BJ (cell line): Measurements from ENCODE around the gene ZNF83. TPM values are rescaled to one million over a fixed set of nuclear protein-coding genes. Genes with fewer than 3 reads are reported as not detected.
"Not testable (repeated sequence)": the region's sequence is repeated elsewhere in the genome, so short reads cannot be mapped to it uniquely, and the experiment has no call there.

Source experiments
- CTCF ChIA-PET: fragments of 350-600 bp; formaldehyde crosslinking; extraction: SDS; loops from one replicate; lab custom pipeline; 2021; ENCODE audit warnings: antibody characterized with exemption, inconsistent platforms; lab: Yijun Ruan, JAX
- POLR2A ChIA-PET: fragments of 300-600 bp; sonication (Branson Sonifier 250); formaldehyde crosslinking; extraction: SDS; loops from one replicate; lab custom pipeline; 2021; ENCODE audit warnings: antibody characterized with exemption; lab: Charles Lee
- DNase-seq: peaks from one replicate; pipeline ENCODE4 v3.0.0-alpha.2; 2011; ENCODE audit warnings: low read depth
- H3K27me3 ChIP-seq: 2 replicates; pipeline ENCODE4 v1.6.0; 2011; ENCODE audit warnings: low read length; ENCODE audit not compliant: control insufficient read depth, insufficient read depth
- H3K36me3 ChIP-seq: 2 replicates; pipeline ENCODE4 v1.5.1; 2011; ENCODE audit warnings: low read length; ENCODE audit not compliant: control insufficient read depth, insufficient read depth
- H3K4me3 ChIP-seq: 2 replicates; pipeline ENCODE4 v1.5.1; 2011; ENCODE audit warnings: low read depth, mild to moderate bottlenecking, control low read depth, low read length
- polyA minus RNA-seq: library from RNA; depleted of rRNA, polyadenylated mRNA; stranded (reverse); fragments of >200 nt; gene quantifications from 2 replicates; pipeline ENCODE4 v1.2.3, GENCODE V29; 2011; rRNA and poly(A)+ RNA removed
- polyA plus RNA-seq: library from polyadenylated mRNA; depleted of rRNA; stranded (reverse); fragments of >200 nt; gene quantifications from 2 replicates; pipeline ENCODE4 v1.2.3, GENCODE V29; 2011; rRNA removed
- TF ChIP-seq, protein P1 (sequence below): IDR thresholded peaks from 2 replicates; pipeline ENCODE4 v1.5.1; 2011; ENCODE audit warnings: low read depth, mild to moderate bottlenecking, control low read depth, inconsistent platforms, low read length, moderate library complexity; ENCODE audit not compliant: insufficient read depth

Gene ZNF83
- polyA plus RNA-seq (23.7 and 36.1 TPM in 2 replicates), polyA minus RNA-seq (10.1 and 17.3 TPM in 2 replicates)

- ChIA-PET CTCF (no interaction called here), POLR2A (interaction anchor here (1.1 kb wide), 1 partner anchor 10 kb away, joined by 4 read pairs; no protein-coding TSS in a partner anchor)
- H3K36me3 ChIP-seq = no peaks in the 10 kb centered on the region
- TF ChIP-seq, protein P1, sequence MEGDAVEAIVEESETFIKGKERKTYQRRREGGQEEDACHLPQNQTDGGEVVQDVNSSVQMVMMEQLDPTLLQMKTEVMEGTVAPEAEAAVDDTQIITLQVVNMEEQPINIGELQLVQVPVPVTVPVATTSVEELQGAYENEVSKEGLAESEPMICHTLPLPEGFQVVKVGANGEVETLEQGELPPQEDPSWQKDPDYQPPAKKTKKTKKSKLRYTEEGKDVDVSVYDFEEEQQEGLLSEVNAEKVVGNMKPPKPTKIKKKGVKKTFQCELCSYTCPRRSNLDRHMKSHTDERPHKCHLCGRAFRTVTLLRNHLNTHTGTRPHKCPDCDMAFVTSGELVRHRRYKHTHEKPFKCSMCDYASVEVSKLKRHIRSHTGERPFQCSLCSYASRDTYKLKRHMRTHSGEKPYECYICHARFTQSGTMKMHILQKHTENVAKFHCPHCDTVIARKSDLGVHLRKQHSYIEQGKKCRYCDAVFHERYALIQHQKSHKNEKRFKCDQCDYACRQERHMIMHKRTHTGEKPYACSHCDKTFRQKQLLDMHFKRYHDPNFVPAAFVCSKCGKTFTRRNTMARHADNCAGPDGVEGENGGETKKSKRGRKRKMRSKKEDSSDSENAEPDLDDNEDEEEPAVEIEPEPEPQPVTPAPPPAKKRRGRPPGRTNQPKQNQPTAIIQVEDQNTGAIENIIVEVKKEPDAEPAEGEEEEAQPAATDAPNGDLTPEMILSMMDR = no peak
- peak within 1 kb of the TSS; percentile 81 for H3K4me3 ChIP-seq
- peak; percentile 61 for DNase-seq
- H3K27me3 ChIP-seq = no peaks in the 10 kb centered on the region
Measured at GRCh38 chr19:52637718-52638585, at the start of gene ZNF83. ZNF83 (minus strand) TSS chr19:52638355.

DNA sequence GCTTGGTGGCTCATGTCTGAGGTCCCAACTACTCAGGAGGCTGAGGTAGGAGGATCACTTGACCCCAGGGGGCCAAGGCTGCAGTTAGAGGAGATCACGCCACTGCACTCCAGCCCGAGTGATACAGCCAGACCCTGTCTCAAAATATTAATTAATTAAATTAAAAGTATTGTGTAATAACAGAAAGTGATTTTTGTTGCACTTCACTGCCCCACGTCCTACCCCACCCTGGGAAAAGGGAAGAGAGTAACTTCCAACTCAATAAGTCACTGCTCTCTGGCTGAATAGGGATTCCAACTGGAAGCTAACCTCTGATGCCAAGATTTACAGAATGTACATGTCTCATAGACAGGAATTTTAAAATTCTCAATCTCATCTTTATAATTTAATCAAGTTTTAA lies 49.5 kb upstream of the ZNF83 start:
- POLR2A ChIA-PET = no interaction called here
- TF ChIP-seq, protein P1 = no peak
- H3K27me3 ChIP-seq = no peaks in the 10 kb centered on the region
- CTCF ChIA-PET = interaction anchor here (0.6 kb wide), 1 partner anchor 1287 kb away, joined by 3 read pairs; no protein-coding TSS in a partner anchor
- peaks cover 1% of the 10 kb centered on the region for H3K36me3 ChIP-seq
- H3K4me3 ChIP-seq = no peak overlapping the region
- DNase-seq = no peak

GRCh38 chr19:52685811-52686210 lies 47.7 kb upstream of the ZNF83 start:
- CTCF ChIA-PET = no interaction called here

GRCh38 chr19:52681216-52681615 lies 43.1 kb upstream of the ZNF83 start:
- POLR2A ChIA-PET, H3K36me3 ChIP-seq, H3K4me3 ChIP-seq, H3K27me3 ChIP-seq, DNase-seq: not testable (repeated sequence)
- CTCF ChIA-PET = interaction anchor here (0.5 kb wide), 1 partner anchor 50 kb away, joined by 3 read pairs; no protein-coding TSS in a partner anchor

More at GRCh38 chr19:52685811-52686210, 47.7 kb upstream of the ZNF83 start:
- TF ChIP-seq, protein P1 = no peak
- Histone ChIP-seq H3K36me3 (peaks cover 1% of the 10 kb centered on the region), H3K27me3 (no peaks in the 10 kb centered on the region), H3K4me3 (no peak overlapping the region)
- POLR2A ChIA-PET = no interaction called here
- DNase-seq = no peak

- Histone ChIP-seq H3K27me3 (no peaks in the 10 kb centered on the region), H3K4me3 (no peak overlapping the region), H3K36me3 (peaks cover 1% of the 10 kb centered on the region)
- TF ChIP-seq, protein P1 = no peak
- ChIA-PET CTCF (interaction anchor here (1.4 kb wide), 1 partner anchor 23 kb away, joined by 3 read pairs; no protein-coding TSS in a partner anchor), POLR2A (no interaction called here)
- DNase-seq = no peak
Measured at GRCh38 chr19:52679598-52679997, 41.4 kb upstream of the ZNF83 start.

DNA sequence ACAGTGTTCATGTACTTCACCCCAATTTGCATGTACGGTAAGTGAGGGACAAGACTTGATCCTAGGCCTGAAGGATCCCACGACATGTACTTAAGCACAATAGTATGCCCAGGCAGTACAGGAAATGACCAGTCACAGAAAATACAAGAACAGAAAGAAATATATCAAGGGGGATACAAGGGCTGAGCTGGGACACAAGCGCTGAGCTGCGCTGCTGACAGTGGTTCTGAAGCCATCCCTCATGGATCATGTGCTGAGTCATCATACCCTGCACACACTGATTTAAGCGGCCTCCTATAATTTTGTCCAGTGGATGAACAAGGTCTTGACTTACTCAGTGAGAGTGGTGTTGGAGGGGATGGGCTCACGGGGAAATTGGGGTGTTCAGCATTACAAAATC lies 37.1 kb upstream of the ZNF83 start:
- H3K4me3 ChIP-seq, H3K27me3 ChIP-seq, POLR2A ChIA-PET, CTCF ChIA-PET, DNase-seq, H3K36me3 ChIP-seq: not testable (repeated sequence)
